HG03045 (cell line): Measurements from ENCODE around the gene APEH.

Experiments used
- ATAC-seq: cut with Tn5 transposase; IDR thresholded peaks from one replicate; pipeline ENCODE4 v1.9.1; 2021; ENCODE audit warnings: mild to moderate bottlenecking, moderate library complexity; ENCODE audit not compliant: unreplicated experiment

The APEH gene

GRCh38 chr3:49673715-49674496 is at the start of gene APEH:
APEH (plus strand) TSS chr3:49674351; CDS start chr3:49674402, 51 bp downstream.
- ATAC-seq = peak; percentile 79

- no peak for ATAC-seq
Observed at GRCh38 chr3:49625071-49625470, 49.1 kb upstream of the APEH start.

- no peak for ATAC-seq
Observed at GRCh38 chr3:49626101-49626581, 48.0 kb upstream of the APEH start.

GRCh38 chr3:49626796-49627195 is 47.4 kb upstream of the APEH start:
- no peak for ATAC-seq

- ATAC-seq = no peak
Observed at GRCh38 chr3:49627634-49628033, 46.5 kb upstream of the APEH start.

GRCh38 chr3:49628249-49628648 is 45.9 kb upstream of the APEH start:
- no peak for ATAC-seq

- ATAC-seq = no peak
Observed at GRCh38 chr3:49629451-49629850, 44.7 kb upstream of the APEH start.

- no peak for ATAC-seq
Observed at GRCh38 chr3:49629866-49630265, 44.3 kb upstream of the APEH start.

GRCh38 chr3:49630784-49631183 is 43.4 kb upstream of the APEH start:
- ATAC-seq = no peak

- no peak for ATAC-seq
Observed at GRCh38 chr3:49634736-49635135, 39.4 kb upstream of the APEH start.

- ATAC-seq = no peak
Observed at GRCh38 chr3:49636883-49637609, 37.1 kb upstream of the APEH start.

- no peak for ATAC-seq
Observed at GRCh38 chr3:49638445-49638844, 35.7 kb upstream of the APEH start.

- ATAC-seq = no peak
Observed at GRCh38 chr3:49639551-49639950, 34.6 kb upstream of the APEH start.

GRCh38 chr3:49641292-49641691 is 32.9 kb upstream of the APEH start:
- no peak for ATAC-seq

- ATAC-seq = no peak
Observed at GRCh38 chr3:49641921-49642707, 32.0 kb upstream of the APEH start.

GRCh38 chr3:49642708-49643145 is 31.4 kb upstream of the APEH start:
- no peak for ATAC-seq

- no peak for ATAC-seq
Observed at GRCh38 chr3:49644684-49645083, 29.5 kb upstream of the APEH start.

- ATAC-seq = no peak
Observed at GRCh38 chr3:49646236-49646635, 27.9 kb upstream of the APEH start.

GRCh38 chr3:49647741-49648140 is 26.4 kb upstream of the APEH start:
- ATAC-seq = no peak

- no peak for ATAC-seq
Observed at GRCh38 chr3:49648354-49649019, 25.7 kb upstream of the APEH start.

GRCh38 chr3:49649576-49649975 is 24.6 kb upstream of the APEH start:
- ATAC-seq = no peak
